K562 (cell line): ENCODE data around the gene LENEP. TPM values are rescaled to one million over a fixed set of nuclear protein-coding genes. Genes with fewer than 3 reads are reported as not detected.

Experiments used
- ATAC-seq: fragments of 200-7000 bp; cut with Tn5 transposase; 3 replicates; pipeline ENCODE4 v1.9.1; 2020; ENCODE audit warnings: moderate library complexity
- BruUV-seq: library from RNA; stranded (reverse); fragments of 400-500 nt; replicated peaks from 2 replicates; lab custom pipeline; 2021; lab: Mats Ljungman, UMichigan
- CTCF ChIA-PET: fragments of 300-600 bp; formaldehyde crosslinking; extraction: SDS; loops from one replicate; lab custom pipeline; 2021; ENCODE audit warnings: low intra/inter-chr PET ratio; lab: Yijun Ruan, JAX
- POLR2A ChIA-PET: fragments of 300-600, 350-650 bp; sonication (Branson Sonifier 250); formaldehyde crosslinking; extraction: SDS; loops from one replicate; lab custom pipeline; 2021; ENCODE audit warnings: antibody characterized with exemption, inconsistent platforms; lab: Yijun Ruan, JAX
- DNase-seq, 4 experiments: peaks; one replicate each; pipeline versions ENCODE4 v3.0.0 to v3.0.0-alpha.2; 2011 to 2018; ENCODE audit warnings: low spot score in 3 of 4, mixed read lengths in 3 of 4; ENCODE audit errors: extremely low read depth in 1 of 4
- FAIRE-seq: peaks from 2 replicates; lab custom pipeline; 2011; peaks lifted over from hg19 to GRCh38; lab: Jason Lieb, UNC
- H2AFZ ChIP-seq: 2 replicates; pipeline ENCODE4 v1.6.0; 2011; ENCODE audit warnings: low read depth, low read length, control low read depth, inconsistent platforms
- H3K27ac ChIP-seq: fragments of 200-600 bp; 3 replicates; pipeline ENCODE4 v1.8.0; 2011; ENCODE audit warnings: low read depth, mild to moderate bottlenecking, control low read depth, inconsistent platforms, low read length, moderate library complexity, mixed read lengths; ENCODE audit errors: extremely low read depth
- H3K27me3 ChIP-seq, 2 experiments: fragments of 300-600 bp in 1 of 2; 2 replicates in 1 of 2; 3 replicates in 1 of 2; pipeline versions ENCODE4 v1.6.0 to v1.8.0; 2011; ENCODE audit warnings: inconsistent platforms in 2 of 2, low read length in 2 of 2, mild to moderate bottlenecking in 1 of 2, mixed read lengths in 1 of 2, moderate library complexity in 1 of 2; ENCODE audit not compliant: control insufficient read depth in 2 of 2, insufficient read depth in 2 of 2
- H3K36me3 ChIP-seq: fragments of 300-600 bp; 3 replicates; pipeline ENCODE4 v1.8.0; 2011; ENCODE audit warnings: mild to moderate bottlenecking, low read length, inconsistent platforms; ENCODE audit not compliant: control insufficient read depth, insufficient read depth
- H3K4me1 ChIP-seq, 2 experiments: fragments of 200-600 bp in 1 of 2; replicated peaks in 1 of 2; 2 replicates in 1 of 2; 3 replicates in 1 of 2; pipeline versions ENCODE4 v1.5.1 to v1.8.0; 2011; ENCODE audit warnings: inconsistent platforms in 2 of 2, low read length in 2 of 2, mild to moderate bottlenecking in 1 of 2, mixed read lengths in 1 of 2, moderate library complexity in 1 of 2; ENCODE audit not compliant: control insufficient read depth in 2 of 2, insufficient read depth in 2 of 2
- H3K4me2 ChIP-seq: 2 replicates; pipeline ENCODE4 v1.6.1; 2011; ENCODE audit warnings: low read length, control low read depth, inconsistent platforms, mixed read lengths; ENCODE audit not compliant: insufficient read depth
- H3K4me3 ChIP-seq: fragments of 200-600 bp; sonication (generic), shearing (Covaris generic); 2 replicates; pipeline ENCODE4 v1.5.1; 2016; ENCODE audit warnings: control low read depth, inconsistent platforms
- H3K79me2 ChIP-seq: fragments of 200-600 bp; 3 replicates; pipeline ENCODE4 v1.8.0; 2011; ENCODE audit warnings: low read length, inconsistent platforms; ENCODE audit not compliant: control insufficient read depth, insufficient read depth
- H3K9ac ChIP-seq, 2 experiments: 2 replicates each; pipeline versions ENCODE4 v1.6.0 to v1.6.1; 2011; ENCODE audit warnings: low read depth in 2 of 2, low read length in 2 of 2, control low read depth in 1 of 2, inconsistent platforms in 1 of 2, mild to moderate bottlenecking in 1 of 2, mixed read lengths in 1 of 2; ENCODE audit not compliant: insufficient read depth in 1 of 2
- H3K9me1 ChIP-seq: one replicate; pipeline ENCODE4 v1.6.0; 2011; ENCODE audit warnings: inconsistent platforms, mild to moderate bottlenecking, low read length, moderate library complexity; ENCODE audit not compliant: control insufficient read depth, insufficient read depth
- H3K9me3 ChIP-seq: replicated peaks from 2 replicates; pipeline ENCODE4 v1.5.1; 2011; ENCODE audit warnings: low read depth, low read length, inconsistent platforms; ENCODE audit not compliant: control insufficient read depth, insufficient read depth
- H4K20me1 ChIP-seq: replicated peaks from 2 replicates; pipeline ENCODE4 v1.6.1; 2011; ENCODE audit warnings: low read length, inconsistent platforms, mixed read lengths; ENCODE audit not compliant: control insufficient read depth, insufficient read depth
- CBX3 ChIP-seq, 2 experiments: IDR thresholded peaks; 1 replicate in 1 of 2; 2 replicates in 1 of 2; pipeline ENCODE4 v1.6.1; 2012; ENCODE audit warnings: inconsistent platforms in 2 of 2, low read length in 2 of 2, borderline replicate concordance in 1 of 2, control low read depth in 1 of 2
- E2F3 ChIP-seq: fragments of 250-450 bp; sonication (Bioruptor Pico); IDR thresholded peaks from 2 replicates; pipeline ENCODE4 v1.4.0; 2020; ENCODE audit warnings: mild to moderate bottlenecking
- LCOR ChIP-seq: sonication (generic); formaldehyde crosslinking; IDR thresholded peaks from 2 replicates; pipeline ENCODE4 v1.8.0; 2022; ENCODE audit warnings: mild to moderate bottlenecking, missing genetic modification reagents
- NR2C2 ChIP-seq, 2 experiments: fragments of 200-800 bp in 1 of 2; sonication (Bioruptor generic) in 1 of 2; sonication (generic) in 1 of 2; formaldehyde crosslinking in 1 of 2; IDR thresholded peaks; 2 replicates each; pipeline versions ENCODE4 v1.6.1 to v1.8.0; 2016 to 2022; ENCODE audit warnings: mild to moderate bottlenecking in 1 of 2, missing compliant biosample characterization in 1 of 2, missing genetic modification characterization in 1 of 2, missing genetic modification reagents in 1 of 2
- ZBTB7A ChIP-seq: IDR thresholded peaks from 2 replicates; pipeline ENCODE4 v1.6.1; 2011; ENCODE audit warnings: low read depth, mild to moderate bottlenecking, low read length, moderate library complexity, borderline replicate concordance; ENCODE audit not compliant: control insufficient read depth
- ZNF124 ChIP-seq: sonication (generic); formaldehyde crosslinking; IDR thresholded peaks from 2 replicates; pipeline ENCODE4 v1.8.1; 2022; ENCODE audit warnings: missing genetic modification reagents
- ZNF444 ChIP-seq: fragments of 250-450 bp; sonication (Bioruptor Pico); IDR thresholded peaks from 2 replicates; pipeline ENCODE4 v1.4.0; 2020; ENCODE audit warnings: mild to moderate bottlenecking, moderate library complexity
- ZNF75A ChIP-seq: fragments of 450-650 bp; formaldehyde crosslinking; IDR thresholded peaks from 2 replicates; pipeline ENCODE4 v1.4.0; 2020; ENCODE audit warnings: mild to moderate bottlenecking
- WGBS: fragments of 100-300 bp; shearing (Covaris generic); methylation state at CpG from one replicate; pipeline ENCODE4 v1.1.6; 2016; ENCODE audit warnings: low coverage, mixed read lengths; ENCODE audit not compliant: insufficient coverage; ENCODE audit errors: missing lambda C conversion rate; 5-methylcytosine and 5-hydroxymethylcytosine counted together
- in situ Hi-C: fragments of 300-500 bp; cut with MboI; formaldehyde crosslinking; loops from 4 replicates; pipeline ENCODE4 v1.15.0; 2018; ENCODE audit warnings: inconsistent platforms, mixed read lengths
- intact Hi-C: fragments of 100-400 bp; cut with micrococcal nuclease; formaldehyde crosslinking; loops from 2 replicates; pipeline ENCODE4 v1.14.2; 2022
- microRNA-seq: library from miRNA; unstranded; fragments of <30 nt; microRNA quantifications from one replicate; pipeline ENCODE4, GENCODE V29; 2018; ENCODE audit warnings: borderline microRNAs expressed
- polyA plus RNA-seq, 8 experiments: library from polyadenylated mRNA; depleted of rRNA in 4 of 8; stranded (reverse) in 5 of 8; unstranded in 3 of 8; fragments of >200 nt; fragmentation: Nextera tagmentation in 2 of 8; fragmentation: Illumina TruSeq in 1 of 8; extraction: Ambion mirVana in 2 of 8; extraction: Trizol in 1 of 8; gene quantifications; 2 replicates each; pipeline versions ENCODE4 v1.2.1 to v1.2.3, GENCODE V29; 2011 to 2014; ENCODE audit warnings: inconsistent platforms in 1 of 8, missing spikeins in 1 of 8
- small RNA-seq: library from RNA; depleted of rRNA; stranded (forward); fragments of <200 nt; gene quantifications from one replicate; pipeline ENCODE3, GENCODE V24; 2014
- total RNA-seq, 7 experiments: library from RNA; depleted of rRNA in 6 of 7; stranded (reverse); fragments of >200 nt in 6 of 7; fragmentation: Illumina TruSeq in 2 of 7; extraction: Trizol in 2 of 7; gene quantifications; 2 replicates each; pipeline versions ENCODE4 v1.2.1 to v1.2.3, GENCODE V29; 2011 to 2021; ENCODE audit warnings: low replicate concordance in 1 of 7
- TF ChIP-seq, protein P1 (sequence below), 2 experiments: fragments of 450-650 bp; IDR thresholded peaks; 2 replicates each; pipeline ENCODE4 v1.6.1; 2016

Gene LENEP
- total and polyA plus RNA-seq, 9 of the 15 experiments (the other 6 are each of a cell fraction or from before 2014, with no cell fraction given), result 0.23 to 0.87 (median 0.67) TPM; not detected in 5

DNA sequence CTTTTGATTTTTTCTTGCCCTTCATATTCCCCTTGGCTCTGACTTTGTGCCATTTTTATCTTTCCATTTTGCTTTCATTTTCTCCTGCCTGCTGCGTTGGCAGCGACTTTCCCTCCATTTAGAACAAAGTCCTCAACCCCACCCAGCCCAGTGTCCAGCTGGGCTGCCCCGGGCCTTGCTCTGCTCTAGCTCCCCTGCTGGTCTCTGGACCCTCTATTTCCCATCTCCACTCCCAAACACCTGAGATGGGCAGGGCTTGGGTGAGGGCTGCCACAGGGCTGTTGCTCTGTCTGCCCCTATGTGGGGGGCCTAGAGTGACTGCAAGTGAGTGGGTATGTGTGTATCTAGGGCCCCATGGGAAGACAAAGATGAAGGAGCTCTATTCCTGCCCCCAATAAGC, 50.4 kb downstream of the LENEP start:
- H3K4me3 ChIP-seq, result no peak overlapping the region
- H2AFZ ChIP-seq, result no peak overlapping the region
- BruUV-seq, result no TSS peak
- no peak for ATAC-seq
- H3K27me3 ChIP-seq, result no peaks in the 10 kb centered on the region; a peak in 1 of 5 replicates
- no peaks in the 10 kb centered on the region for H3K79me2 ChIP-seq
- ChIA-PET CTCF (no interaction called here), POLR2A (interaction anchor here (0.6 to 2.1 kb wide), 5 partner anchors 16 to 495 kb away, joined by 3 to 5 read pairs (median 3); no protein-coding TSS in a partner anchor)
- H3K9me3 ChIP-seq, result no peaks in the 10 kb centered on the region
- no peak for TF ChIP-seq NR2C2 (CRISPR knock-in tag; IDR thresholded peaks at IDR 0.05)
- no peak for TF ChIP-seq NR2C2 (tag; IDR thresholded peaks at IDR 0.05)
- TF ChIP-seq E2F3 (CRISPR knock-in tag), result no peak
- TF ChIP-seq, protein P1, sequence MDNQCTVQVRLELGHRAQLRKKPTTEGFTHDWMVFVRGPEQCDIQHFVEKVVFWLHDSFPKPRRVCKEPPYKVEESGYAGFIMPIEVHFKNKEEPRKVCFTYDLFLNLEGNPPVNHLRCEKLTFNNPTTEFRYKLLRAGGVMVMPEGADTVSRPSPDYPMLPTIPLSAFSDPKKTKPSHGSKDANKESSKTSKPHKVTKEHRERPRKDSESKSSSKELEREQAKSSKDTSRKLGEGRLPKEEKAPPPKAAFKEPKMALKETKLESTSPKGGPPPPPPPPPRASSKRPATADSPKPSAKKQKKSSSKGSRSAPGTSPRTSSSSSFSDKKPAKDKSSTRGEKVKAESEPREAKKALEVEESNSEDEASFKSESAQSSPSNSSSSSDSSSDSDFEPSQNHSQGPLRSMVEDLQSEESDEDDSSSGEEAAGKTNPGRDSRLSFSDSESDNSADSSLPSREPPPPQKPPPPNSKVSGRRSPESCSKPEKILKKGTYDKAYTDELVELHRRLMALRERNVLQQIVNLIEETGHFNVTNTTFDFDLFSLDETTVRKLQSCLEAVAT (IDR thresholded peaks at IDR 0.05), result no peak
- TF ChIP-seq ZBTB7A, result no peak
- TF ChIP-seq CBX3 (IDR thresholded peaks at IDR 0.05; ENCODE audit: borderline replicate concordance in 1 of 2, low read length in 2 of 2), result no peak
- no peak for TF ChIP-seq ZNF444 (CRISPR knock-in tag)
- TF ChIP-seq ZNF75A (CRISPR knock-in tag), result no peak
- no peak for TF ChIP-seq LCOR (CRISPR knock-in tag)
- no peak for TF ChIP-seq ZNF124 (CRISPR knock-in tag)
- no peak overlapping the region for H3K27ac ChIP-seq
- WGBS, result 54% methylated on average over 3 of the region's 3 CpGs
- H3K9ac ChIP-seq, result no peak overlapping the region
- no peaks in the 10 kb centered on the region for H3K36me3 ChIP-seq
- intact Hi-C loops (no loop called here), in situ Hi-C loops (no loop called here)
- H3K4me1 ChIP-seq, result peaks cover 9 to 27% of the 10 kb centered on the region in 2 experiments; a peak in 4 of 5 replicates
- H3K9me1 ChIP-seq, result peaks cover 4% of the 10 kb centered on the region
- H3K4me2 ChIP-seq, result no peak overlapping the region
- no peak for DNase-seq
- H4K20me1 ChIP-seq, result peaks cover 6% of the 10 kb centered on the region; the same call in 1 of the 2 replicates
- FAIRE-seq, result no peak

Small RNA genes lying within 50 kb of the gene (microRNA-seq; reads per million reads assigned to microRNA genes)
- 0.46 reads per million for gene MIR4258

Small RNA genes lying within 50 kb of the gene (small RNA-seq; reads per million reads assigned to genes)
- gene MIR4258 (not detected), gene RF00017 (not detected)

Other genes starting within 250 kb of the LENEP start
Only the 7 nearest of the 20 such genes appear.
- 8.2 and 10.2 TPM in 2 replicates for gene PBXIP1, start 37.5 kb upstream of the LENEP start, total RNA-seq (2014; rRNA removed)
- 2.7 and 3.0 TPM in 2 replicates for gene PBXIP1, start 37.5 kb upstream of the LENEP start, total RNA-seq (2014; rRNA removed; fragmentation: Illumina TruSeq; extraction: Trizol)
- gene PBXIP1, start 37.5 kb upstream of the LENEP start, total RNA-seq (2015; rRNA removed; fragmentation: Illumina TruSeq; extraction: Trizol), result 4.9 and 5.1 TPM in 2 replicates
- gene PBXIP1, start 37.5 kb upstream of the LENEP start, total RNA-seq (2021), result 6.3 and 8.3 TPM in 2 replicates
- gene PBXIP1, start 37.5 kb upstream of the LENEP start, polyA plus RNA-seq (2011; rRNA removed), result 6.9 and 7.9 TPM in 2 replicates
- 5.8 and 6.8 TPM in 2 replicates for gene PBXIP1, start 37.5 kb upstream of the LENEP start, polyA plus RNA-seq (2014; fragmentation: Illumina TruSeq; extraction: Trizol)
- gene PBXIP1, start 37.5 kb upstream of the LENEP start, polyA plus RNA-seq (2014; fragmentation: Nextera tagmentation; extraction: Ambion mirVana), result under 1 TPM; 0.13 to 0.22 TPM
- gene PBXIP1, start 37.5 kb upstream of the LENEP start, polyA plus RNA-seq (2014; rRNA removed), result 8.0 TPM in 2 replicates
- 18.2 and 28.9 TPM in 2 replicates for gene PYGO2, start 31.8 kb upstream of the LENEP start, total RNA-seq (2014; rRNA removed)
- 15.2 and 15.8 TPM in 2 replicates for gene PYGO2, start 31.8 kb upstream of the LENEP start, total RNA-seq (2014; rRNA removed; fragmentation: Illumina TruSeq; extraction: Trizol)
- 17.7 and 18.1 TPM in 2 replicates for gene PYGO2, start 31.8 kb upstream of the LENEP start, total RNA-seq (2015; rRNA removed; fragmentation: Illumina TruSeq; extraction: Trizol)
- gene PYGO2, start 31.8 kb upstream of the LENEP start, total RNA-seq (2021), result 36.2 and 36.7 TPM in 2 replicates
- gene PYGO2, start 31.8 kb upstream of the LENEP start, polyA plus RNA-seq (2011; rRNA removed), result 23.5 and 28.3 TPM in 2 replicates
- 32.5 and 34.3 TPM in 2 replicates for gene PYGO2, start 31.8 kb upstream of the LENEP start, polyA plus RNA-seq (2014; fragmentation: Illumina TruSeq; extraction: Trizol)
- gene PYGO2, start 31.8 kb upstream of the LENEP start, polyA plus RNA-seq (2014; fragmentation: Nextera tagmentation; extraction: Ambion mirVana), result 1 to 10 TPM; 8.3 to 8.6 TPM
- 24.6 and 28.1 TPM in 2 replicates for gene PYGO2, start 31.8 kb upstream of the LENEP start, polyA plus RNA-seq (2014; rRNA removed)
- gene SHC1, start 22.8 kb upstream of the LENEP start, total RNA-seq (2014; rRNA removed), result 51.9 and 57.2 TPM in 2 replicates
- gene SHC1, start 22.8 kb upstream of the LENEP start, total RNA-seq (2014; rRNA removed; fragmentation: Illumina TruSeq; extraction: Trizol), result 34.1 and 35.4 TPM in 2 replicates
- gene SHC1, start 22.8 kb upstream of the LENEP start, total RNA-seq (2015; rRNA removed; fragmentation: Illumina TruSeq; extraction: Trizol), result 34.4 and 35.9 TPM in 2 replicates
- gene SHC1, start 22.8 kb upstream of the LENEP start, total RNA-seq (2021), result 66.4 and 68.4 TPM in 2 replicates
- 64.8 and 81.2 TPM in 2 replicates for gene SHC1, start 22.8 kb upstream of the LENEP start, polyA plus RNA-seq (2011; rRNA removed)
- 93.7 and 113 TPM in 2 replicates for gene SHC1, start 22.8 kb upstream of the LENEP start, polyA plus RNA-seq (2014; fragmentation: Illumina TruSeq; extraction: Trizol)
- 1 to 10 TPM; 4.1 to 5.4 TPM for gene SHC1, start 22.8 kb upstream of the LENEP start, polyA plus RNA-seq (2014; fragmentation: Nextera tagmentation; extraction: Ambion mirVana)
- 57.7 and 58.0 TPM in 2 replicates for gene SHC1, start 22.8 kb upstream of the LENEP start, polyA plus RNA-seq (2014; rRNA removed)
- gene CKS1B, start 18.9 kb upstream of the LENEP start, total RNA-seq (2014; rRNA removed), result 215 and 262 TPM in 2 replicates
- gene CKS1B, start 18.9 kb upstream of the LENEP start, total RNA-seq (2014; rRNA removed; fragmentation: Illumina TruSeq; extraction: Trizol), result 364 and 410 TPM in 2 replicates
- gene CKS1B, start 18.9 kb upstream of the LENEP start, total RNA-seq (2015; rRNA removed; fragmentation: Illumina TruSeq; extraction: Trizol), result 269 and 292 TPM in 2 replicates
- gene CKS1B, start 18.9 kb upstream of the LENEP start, total RNA-seq (2021), result 256 and 270 TPM in 2 replicates
- 754 and 835 TPM in 2 replicates for gene CKS1B, start 18.9 kb upstream of the LENEP start, polyA plus RNA-seq (2011; rRNA removed)
- gene CKS1B, start 18.9 kb upstream of the LENEP start, polyA plus RNA-seq (2014; fragmentation: Illumina TruSeq; extraction: Trizol), result 611 and 624 TPM in 2 replicates
- 1,000 to 10,000 TPM; 1,039 to 1,103 TPM for gene CKS1B, start 18.9 kb upstream of the LENEP start, polyA plus RNA-seq (2014; fragmentation: Nextera tagmentation; extraction: Ambion mirVana)
- gene CKS1B, start 18.9 kb upstream of the LENEP start, polyA plus RNA-seq (2014; rRNA removed), result 460 and 477 TPM in 2 replicates
- 67.0 and 87.6 TPM in 2 replicates for gene FLAD1, start 10.2 kb upstream of the LENEP start, total RNA-seq (2014; rRNA removed)
- gene FLAD1, start 10.2 kb upstream of the LENEP start, total RNA-seq (2014; rRNA removed; fragmentation: Illumina TruSeq; extraction: Trizol), result 41.3 and 56.1 TPM in 2 replicates
- gene FLAD1, start 10.2 kb upstream of the LENEP start, total RNA-seq (2015; rRNA removed; fragmentation: Illumina TruSeq; extraction: Trizol), result 65.8 and 68.6 TPM in 2 replicates
- 74.4 and 79.8 TPM in 2 replicates for gene FLAD1, start 10.2 kb upstream of the LENEP start, total RNA-seq (2021)
- 61.2 and 75.6 TPM in 2 replicates for gene FLAD1, start 10.2 kb upstream of the LENEP start, polyA plus RNA-seq (2011; rRNA removed)
- 78.8 and 82.3 TPM in 2 replicates for gene FLAD1, start 10.2 kb upstream of the LENEP start, polyA plus RNA-seq (2014; fragmentation: Illumina TruSeq; extraction: Trizol)
- gene FLAD1, start 10.2 kb upstream of the LENEP start, polyA plus RNA-seq (2014; fragmentation: Nextera tagmentation; extraction: Ambion mirVana), result 10 to 100 TPM; 24.9 to 46.7 TPM
- gene FLAD1, start 10.2 kb upstream of the LENEP start, polyA plus RNA-seq (2014; rRNA removed), result 85.8 and 98.9 TPM in 2 replicates
- 31.3 and 40.6 TPM in 2 replicates for gene ZBTB7B, start 9.2 kb downstream of the LENEP start, total RNA-seq (2014; rRNA removed)
- gene ZBTB7B, start 9.2 kb downstream of the LENEP start, total RNA-seq (2014; rRNA removed; fragmentation: Illumina TruSeq; extraction: Trizol), result 6.7 and 6.9 TPM in 2 replicates
- gene ZBTB7B, start 9.2 kb downstream of the LENEP start, total RNA-seq (2015; rRNA removed; fragmentation: Illumina TruSeq; extraction: Trizol), result 21.9 and 23.3 TPM in 2 replicates
- 46.5 and 48.2 TPM in 2 replicates for gene ZBTB7B, start 9.2 kb downstream of the LENEP start, total RNA-seq (2021)
- 15.2 and 22.8 TPM in 2 replicates for gene ZBTB7B, start 9.2 kb downstream of the LENEP start, polyA plus RNA-seq (2011; rRNA removed)
- gene ZBTB7B, start 9.2 kb downstream of the LENEP start, polyA plus RNA-seq (2014; fragmentation: Illumina TruSeq; extraction: Trizol), result 13.5 and 25.7 TPM in 2 replicates
- under 1 TPM; 0.04 to 0.08 TPM for gene ZBTB7B, start 9.2 kb downstream of the LENEP start, polyA plus RNA-seq (2014; fragmentation: Nextera tagmentation; extraction: Ambion mirVana)
- gene ZBTB7B, start 9.2 kb downstream of the LENEP start, polyA plus RNA-seq (2014; rRNA removed), result 23.2 and 28.7 TPM in 2 replicates
- gene DCST2, start 40.2 kb downstream of the LENEP start, total RNA-seq (2014; rRNA removed), result 0.12 TPM in 1 of 2 replicates, not detected in the other
- 0.11 TPM in 1 of 2 replicates, not detected in the other for gene DCST2, start 40.2 kb downstream of the LENEP start, total RNA-seq (2014; rRNA removed; fragmentation: Illumina TruSeq; extraction: Trizol)
- 0.11 TPM in 1 of 2 replicates, not detected in the other for gene DCST2, start 40.2 kb downstream of the LENEP start, total RNA-seq (2015; rRNA removed; fragmentation: Illumina TruSeq; extraction: Trizol)
- 0.09 and 0.40 TPM in 2 replicates for gene DCST2, start 40.2 kb downstream of the LENEP start, total RNA-seq (2021)
- gene DCST2, start 40.2 kb downstream of the LENEP start, polyA plus RNA-seq (2011; rRNA removed), result 0.49 and 1.1 TPM in 2 replicates
- gene DCST2, start 40.2 kb downstream of the LENEP start, polyA plus RNA-seq (2014; fragmentation: Illumina TruSeq; extraction: Trizol), result 0.10 TPM in 1 of 2 replicates, not detected in the other
- not detected for gene DCST2, start 40.2 kb downstream of the LENEP start, polyA plus RNA-seq (2014; fragmentation: Nextera tagmentation; extraction: Ambion mirVana)
- 0.22 and 0.37 TPM in 2 replicates for gene DCST2, start 40.2 kb downstream of the LENEP start, polyA plus RNA-seq (2014; rRNA removed)